Liver (tissue), 9 donors: ENCODE measurements around the gene PGR. TPM values are rescaled to one million over a fixed set of nuclear protein-coding genes. Genes with fewer than 3 reads are reported as not detected.

Experiments
- DNase-seq: peaks from one replicate; pipeline ENCODE4 v3.0.0-alpha.2; 2017; ENCODE audit warnings: low spot score
- H3K27ac ChIP-seq, 2 donors: one replicate each; pipeline ENCODE4 v1.7.0; 2013; ENCODE audit warnings: inconsistent platforms in 2 of 2, low read length in 2 of 2, control low read depth in 1 of 2, low read depth in 1 of 2, mild to moderate bottlenecking in 1 of 2
- H3K27me3 ChIP-seq, 4 donors: one replicate each; pipeline versions ENCODE4 v1.6.1 to v1.7.0; 2013; ENCODE audit warnings: low read length in 3 of 4, inconsistent platforms in 1 of 4, mild to moderate bottlenecking in 1 of 4, moderate library complexity in 1 of 4; ENCODE audit not compliant: control insufficient read depth in 4 of 4, insufficient read depth in 4 of 4
- H3K36me3 ChIP-seq, 4 donors: one replicate each; pipeline versions ENCODE4 v1.6.1 to v1.7.0; 2013; ENCODE audit warnings: low read length in 3 of 4, mild to moderate bottlenecking in 3 of 4, low read depth in 1 of 4, moderate library complexity in 1 of 4; ENCODE audit not compliant: control insufficient read depth in 4 of 4, insufficient read depth in 3 of 4
- H3K4me1 ChIP-seq, 4 donors: one replicate each; pipeline versions ENCODE4 v1.6.1 to v1.7.0; 2013; ENCODE audit warnings: low read length in 3 of 4, mild to moderate bottlenecking in 3 of 4, moderate library complexity in 1 of 4; ENCODE audit not compliant: control insufficient read depth in 4 of 4, insufficient read depth in 4 of 4
- H3K4me3 ChIP-seq, 3 donors: one replicate each; pipeline versions ENCODE4 v1.6.1 to v1.7.0; 2013; ENCODE audit warnings: low read length in 3 of 3, control low read depth in 1 of 3, low read depth in 1 of 3, mild to moderate bottlenecking in 1 of 3
- H3K9ac ChIP-seq, 2 donors: one replicate each; pipeline ENCODE4 v1.7.0; 2013; ENCODE audit warnings: low read length in 2 of 2, mild to moderate bottlenecking in 2 of 2, moderate library complexity in 2 of 2, control low read depth in 1 of 2, low read depth in 1 of 2
- H3K9me3 ChIP-seq, 4 donors: one replicate each; pipeline versions ENCODE4 v1.6.1 to v1.7.0; 2013; ENCODE audit warnings: low read length in 3 of 4; ENCODE audit not compliant: control insufficient read depth in 4 of 4
- EGR1 ChIP-seq, 2 donors: IDR thresholded peaks; 2 replicates each; pipeline ENCODE4 v1.6.1; 2016 to 2018; ENCODE audit warnings: antibody characterized with exemption in 2 of 2, low read depth in 2 of 2
- FOXA1 ChIP-seq: IDR thresholded peaks from 2 replicates; pipeline ENCODE4 v1.6.1; 2016; ENCODE audit warnings: antibody characterized with exemption
- FOXA2 ChIP-seq: IDR thresholded peaks from 2 replicates; pipeline ENCODE4 v1.6.1; 2016; ENCODE audit warnings: antibody characterized with exemption
- GABPA ChIP-seq, 2 donors: IDR thresholded peaks in 1 of 2; conservative IDR thresholded peaks in 1 of 2; 2 replicates each; pipeline ENCODE4 v1.6.1; 2016; ENCODE audit warnings: antibody characterized with exemption in 2 of 2, mild to moderate bottlenecking in 1 of 2, moderate library complexity in 1 of 2
- HNF4A ChIP-seq, 2 donors: conservative IDR thresholded peaks; 2 replicates each; pipeline ENCODE4 v1.6.1; 2016; ENCODE audit warnings: antibody characterized with exemption in 2 of 2, mild to moderate bottlenecking in 2 of 2
- HNF4G ChIP-seq: IDR thresholded peaks from 2 replicates; pipeline ENCODE4 v1.6.1; 2016; ENCODE audit warnings: antibody characterized with exemption
- JUND ChIP-seq, 2 donors: IDR thresholded peaks; 2 replicates each; pipeline ENCODE4 v1.6.1; 2016; ENCODE audit warnings: antibody characterized with exemption in 2 of 2
- RAD21 ChIP-seq, 2 donors: IDR thresholded peaks; 2 replicates each; pipeline ENCODE4 v1.6.1; 2016; ENCODE audit warnings: antibody characterized with exemption in 2 of 2, mild to moderate bottlenecking in 2 of 2
- RXRA ChIP-seq, 2 donors: IDR thresholded peaks; 2 replicates each; pipeline ENCODE4 v1.6.1; 2017 to 2018; ENCODE audit warnings: antibody characterized with exemption in 2 of 2, mild to moderate bottlenecking in 1 of 2
- YY1 ChIP-seq: IDR thresholded peaks from 2 replicates; pipeline ENCODE4 v1.6.1; 2016; ENCODE audit warnings: antibody characterized with exemption, mild to moderate bottlenecking
- WGBS: extraction: QIAGEN DNeasy Blood & Tissue Kit; methylation state at CpG from one replicate; pipeline ENCODE4 v1.1.7; 2013; 5-methylcytosine and 5-hydroxymethylcytosine counted together
- polyA plus RNA-seq, 2 donors: library from polyadenylated mRNA; stranded (reverse) in 1 of 2; unstranded in 1 of 2; fragments of 200-250 nt in 1 of 2; fragments of >200 nt in 1 of 2; fragmentation: Nextera tagmentation in 1 of 2; extraction: Ambion mirVana in 1 of 2; gene quantifications; one replicate each; pipeline versions ENCODE4 v1.2.1 to v1.2.3, GENCODE V29; 2013 to 2015
- total RNA-seq, 2 donors: library from RNA; depleted of rRNA; stranded (reverse); fragments of >200 nt; gene quantifications; one replicate each; pipeline ENCODE4 v1.2.3, GENCODE V29; 2014
- TF ChIP-seq, protein P1 (sequence below): fragments of 150-350 bp; IDR thresholded peaks from 2 replicates; pipeline ENCODE4 v1.5.1; 2017; ENCODE audit warnings: improper control_type of control experiment, low read depth, low read length; ENCODE audit not compliant: missing input control
- TF ChIP-seq, protein P2 (sequence below): IDR thresholded peaks from 2 replicates; pipeline ENCODE4 v1.6.1; 2016; ENCODE audit warnings: antibody characterized with exemption
- TF ChIP-seq, protein P3 (sequence below): IDR thresholded peaks from 2 replicates; pipeline ENCODE4 v1.6.1; 2016; ENCODE audit warnings: antibody characterized with exemption, mild to moderate bottlenecking
- TF ChIP-seq, protein P4 (sequence below): IDR thresholded peaks from 2 replicates; pipeline ENCODE4 v1.6.1; 2016; ENCODE audit warnings: antibody characterized with exemption
- TF ChIP-seq, protein P5 (sequence below): IDR thresholded peaks from 2 replicates; pipeline ENCODE4 v1.6.1; 2016; ENCODE audit warnings: antibody characterized with exemption
- donor health status: healthy.
- donor health status: healthy.
- donor health status: healthy.
- donor health status: healthy.
- donor health status: healthy.

PGR gene
- total and polyA plus RNA-seq, 4 donors, result 0.04 to 0.17 (median 0.16) TPM; not detected in 1

DNA sequence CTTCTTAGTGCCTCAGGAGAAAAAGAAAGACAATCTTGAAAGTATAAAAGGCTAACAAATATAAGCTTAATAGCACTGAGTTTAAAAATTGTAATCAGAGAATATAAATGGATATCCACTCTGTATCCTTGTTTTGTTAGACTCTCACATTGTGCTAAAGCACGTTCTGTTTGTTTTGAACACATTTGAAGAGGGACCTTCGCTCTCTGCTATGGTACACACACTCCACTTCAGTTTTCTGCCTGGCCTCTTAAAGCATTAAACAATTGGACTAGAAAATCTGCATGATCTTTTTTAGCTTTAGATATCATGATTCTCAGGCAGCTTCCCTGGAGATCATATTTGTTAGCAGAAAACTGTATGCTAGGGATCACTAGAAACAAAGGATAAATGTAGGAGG lies 40.3 kb upstream of the PGR start:
- H3K4me1 ChIP-seq, result no peaks in the 10 kb centered on the region
- 52% methylated on average over 2 of the region's 2 CpGs for WGBS
- H3K27ac ChIP-seq, result no peak overlapping the region
- no peaks in the 10 kb centered on the region for H3K27me3 ChIP-seq
- DNase-seq, result no peak
- no peaks in the 10 kb centered on the region for H3K36me3 ChIP-seq
- TF ChIP-seq, protein P1, sequence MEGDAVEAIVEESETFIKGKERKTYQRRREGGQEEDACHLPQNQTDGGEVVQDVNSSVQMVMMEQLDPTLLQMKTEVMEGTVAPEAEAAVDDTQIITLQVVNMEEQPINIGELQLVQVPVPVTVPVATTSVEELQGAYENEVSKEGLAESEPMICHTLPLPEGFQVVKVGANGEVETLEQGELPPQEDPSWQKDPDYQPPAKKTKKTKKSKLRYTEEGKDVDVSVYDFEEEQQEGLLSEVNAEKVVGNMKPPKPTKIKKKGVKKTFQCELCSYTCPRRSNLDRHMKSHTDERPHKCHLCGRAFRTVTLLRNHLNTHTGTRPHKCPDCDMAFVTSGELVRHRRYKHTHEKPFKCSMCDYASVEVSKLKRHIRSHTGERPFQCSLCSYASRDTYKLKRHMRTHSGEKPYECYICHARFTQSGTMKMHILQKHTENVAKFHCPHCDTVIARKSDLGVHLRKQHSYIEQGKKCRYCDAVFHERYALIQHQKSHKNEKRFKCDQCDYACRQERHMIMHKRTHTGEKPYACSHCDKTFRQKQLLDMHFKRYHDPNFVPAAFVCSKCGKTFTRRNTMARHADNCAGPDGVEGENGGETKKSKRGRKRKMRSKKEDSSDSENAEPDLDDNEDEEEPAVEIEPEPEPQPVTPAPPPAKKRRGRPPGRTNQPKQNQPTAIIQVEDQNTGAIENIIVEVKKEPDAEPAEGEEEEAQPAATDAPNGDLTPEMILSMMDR, result no peak
- TF ChIP-seq GABPA (IDR thresholded peaks at IDR 0.05 in 1 of 2, conservative IDR thresholded peaks at IDR 0.05 in 1 of 2) (no peak), YY1 (no peak), RXRA (IDR thresholded peaks at IDR 0.05) (no peak), FOXA1 (no peak)
- TF ChIP-seq, protein P2, sequence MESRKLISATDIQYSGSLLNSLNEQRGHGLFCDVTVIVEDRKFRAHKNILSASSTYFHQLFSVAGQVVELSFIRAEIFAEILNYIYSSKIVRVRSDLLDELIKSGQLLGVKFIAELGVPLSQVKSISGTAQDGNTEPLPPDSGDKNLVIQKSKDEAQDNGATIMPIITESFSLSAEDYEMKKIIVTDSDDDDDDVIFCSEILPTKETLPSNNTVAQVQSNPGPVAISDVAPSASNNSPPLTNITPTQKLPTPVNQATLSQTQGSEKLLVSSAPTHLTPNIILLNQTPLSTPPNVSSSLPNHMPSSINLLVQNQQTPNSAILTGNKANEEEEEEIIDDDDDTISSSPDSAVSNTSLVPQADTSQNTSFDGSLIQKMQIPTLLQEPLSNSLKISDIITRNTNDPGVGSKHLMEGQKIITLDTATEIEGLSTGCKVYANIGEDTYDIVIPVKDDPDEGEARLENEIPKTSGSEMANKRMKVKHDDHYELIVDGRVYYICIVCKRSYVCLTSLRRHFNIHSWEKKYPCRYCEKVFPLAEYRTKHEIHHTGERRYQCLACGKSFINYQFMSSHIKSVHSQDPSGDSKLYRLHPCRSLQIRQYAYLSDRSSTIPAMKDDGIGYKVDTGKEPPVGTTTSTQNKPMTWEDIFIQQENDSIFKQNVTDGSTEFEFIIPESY, result no peak
- TF ChIP-seq, protein P3, sequence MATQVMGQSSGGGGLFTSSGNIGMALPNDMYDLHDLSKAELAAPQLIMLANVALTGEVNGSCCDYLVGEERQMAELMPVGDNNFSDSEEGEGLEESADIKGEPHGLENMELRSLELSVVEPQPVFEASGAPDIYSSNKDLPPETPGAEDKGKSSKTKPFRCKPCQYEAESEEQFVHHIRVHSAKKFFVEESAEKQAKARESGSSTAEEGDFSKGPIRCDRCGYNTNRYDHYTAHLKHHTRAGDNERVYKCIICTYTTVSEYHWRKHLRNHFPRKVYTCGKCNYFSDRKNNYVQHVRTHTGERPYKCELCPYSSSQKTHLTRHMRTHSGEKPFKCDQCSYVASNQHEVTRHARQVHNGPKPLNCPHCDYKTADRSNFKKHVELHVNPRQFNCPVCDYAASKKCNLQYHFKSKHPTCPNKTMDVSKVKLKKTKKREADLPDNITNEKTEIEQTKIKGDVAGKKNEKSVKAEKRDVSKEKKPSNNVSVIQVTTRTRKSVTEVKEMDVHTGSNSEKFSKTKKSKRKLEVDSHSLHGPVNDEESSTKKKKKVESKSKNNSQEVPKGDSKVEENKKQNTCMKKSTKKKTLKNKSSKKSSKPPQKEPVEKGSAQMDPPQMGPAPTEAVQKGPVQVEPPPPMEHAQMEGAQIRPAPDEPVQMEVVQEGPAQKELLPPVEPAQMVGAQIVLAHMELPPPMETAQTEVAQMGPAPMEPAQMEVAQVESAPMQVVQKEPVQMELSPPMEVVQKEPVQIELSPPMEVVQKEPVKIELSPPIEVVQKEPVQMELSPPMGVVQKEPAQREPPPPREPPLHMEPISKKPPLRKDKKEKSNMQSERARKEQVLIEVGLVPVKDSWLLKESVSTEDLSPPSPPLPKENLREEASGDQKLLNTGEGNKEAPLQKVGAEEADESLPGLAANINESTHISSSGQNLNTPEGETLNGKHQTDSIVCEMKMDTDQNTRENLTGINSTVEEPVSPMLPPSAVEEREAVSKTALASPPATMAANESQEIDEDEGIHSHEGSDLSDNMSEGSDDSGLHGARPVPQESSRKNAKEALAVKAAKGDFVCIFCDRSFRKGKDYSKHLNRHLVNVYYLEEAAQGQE, result no peak
- no peak overlapping the region for H3K9ac ChIP-seq
- H3K4me3 ChIP-seq, result no peak overlapping the region
- H3K9me3 ChIP-seq, result peaks cover 0 to under 1% (median 0%) of the 10 kb centered on the region in 4 donors

DNA sequence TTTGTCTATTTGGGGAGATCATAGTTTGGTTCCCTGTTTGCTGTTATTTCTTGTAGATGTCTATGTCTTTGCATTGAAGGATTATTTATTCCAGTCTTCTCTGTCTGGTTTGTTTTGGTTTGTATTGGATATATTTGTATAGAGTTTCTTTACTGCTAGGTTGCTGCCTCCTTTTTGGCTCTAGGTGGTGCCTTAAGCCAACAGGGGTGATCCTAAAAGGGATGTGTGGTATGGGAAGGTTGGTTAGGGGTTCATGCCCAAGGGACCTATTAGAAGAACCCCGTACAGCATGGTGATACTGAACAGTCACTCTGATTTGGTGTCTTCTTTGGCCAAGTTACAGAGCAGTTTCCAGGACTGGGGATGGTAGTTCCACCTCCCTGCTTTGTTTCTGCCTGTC lies 36.4 kb upstream of the PGR start:
- H3K27ac ChIP-seq, result no peak overlapping the region
- WGBS, result 71% methylated on average over 1 of the region's 1 CpG
- H3K9me3 ChIP-seq, result peaks cover 0 to 3% (median 0%) of the 10 kb centered on the region in 4 donors
- H3K4me3 ChIP-seq, result no peak overlapping the region
- H3K36me3 ChIP-seq, result no peaks in the 10 kb centered on the region
- DNase-seq, result no peak
- TF ChIP-seq RXRA (IDR thresholded peaks at IDR 0.05), result no peak
- no peak for TF ChIP-seq JUND (IDR thresholded peaks at IDR 0.05)
- TF ChIP-seq GABPA (IDR thresholded peaks at IDR 0.05 in 1 of 2, conservative IDR thresholded peaks at IDR 0.05 in 1 of 2), result no peak
- TF ChIP-seq YY1, result no peak
- TF ChIP-seq RAD21 (IDR thresholded peaks at IDR 0.05), result peak in 1 of 2 donors; percentile 11
- H3K4me1 ChIP-seq, result no peaks in the 10 kb centered on the region
- H3K27me3 ChIP-seq, result no peaks in the 10 kb centered on the region
- no peak overlapping the region for H3K9ac ChIP-seq

DNA sequence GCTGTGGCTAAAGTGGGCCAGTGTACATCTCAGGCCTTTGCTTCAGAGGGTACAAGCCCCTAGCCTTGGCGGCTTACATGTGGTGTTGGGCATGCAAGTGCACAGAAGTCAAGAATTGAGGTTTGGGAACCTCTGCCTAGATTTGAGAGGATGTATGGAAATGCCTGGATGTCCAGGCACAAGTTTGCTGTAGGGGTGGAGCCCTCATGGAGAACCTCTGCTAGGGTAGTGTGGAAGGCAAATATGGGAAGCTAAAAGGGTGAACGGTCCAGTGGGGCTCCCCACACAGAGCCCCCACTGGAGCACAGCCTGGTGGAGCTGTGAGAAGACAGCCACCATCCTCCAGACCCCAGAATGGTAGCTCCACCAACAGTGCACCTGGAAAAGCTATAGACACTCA lies 28.5 kb upstream of the PGR start:
- no peaks in the 10 kb centered on the region for H3K36me3 ChIP-seq
- no peak overlapping the region for H3K4me3 ChIP-seq
- no peak overlapping the region for H3K27ac ChIP-seq
- TF ChIP-seq HNF4A (conservative IDR thresholded peaks at IDR 0.05) (no peak), HNF4G (no peak), FOXA2 (no peak), RAD21 (IDR thresholded peaks at IDR 0.05) (no peak), EGR1 (IDR thresholded peaks at IDR 0.05; ENCODE audit: low read depth in 2 of 2) (no peak)
- TF ChIP-seq, protein P2, result no peak
- TF ChIP-seq, protein P4, sequence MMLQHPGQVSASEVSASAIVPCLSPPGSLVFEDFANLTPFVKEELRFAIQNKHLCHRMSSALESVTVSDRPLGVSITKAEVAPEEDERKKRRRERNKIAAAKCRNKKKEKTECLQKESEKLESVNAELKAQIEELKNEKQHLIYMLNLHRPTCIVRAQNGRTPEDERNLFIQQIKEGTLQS, result no peak
- TF ChIP-seq, protein P5, sequence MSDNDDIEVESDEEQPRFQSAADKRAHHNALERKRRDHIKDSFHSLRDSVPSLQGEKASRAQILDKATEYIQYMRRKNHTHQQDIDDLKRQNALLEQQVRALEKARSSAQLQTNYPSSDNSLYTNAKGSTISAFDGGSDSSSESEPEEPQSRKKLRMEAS, result no peak
- no peaks in the 10 kb centered on the region for H3K27me3 ChIP-seq
- no peaks in the 10 kb centered on the region for H3K4me1 ChIP-seq
- no peak overlapping the region for H3K9ac ChIP-seq
- WGBS, result 66% methylated on average over 2 of the region's 2 CpGs
- DNase-seq, result no peak
- peaks cover 2 to 7% (median 4%) of the 10 kb centered on the region in 4 donors for H3K9me3 ChIP-seq
